CD4-positive, alpha-beta T cell treated with Interferon gamma for 1 hour (primary cell): Measurements from ENCODE around the gene FAM53A.
"Not testable (repeated sequence)": the region's sequence is repeated elsewhere in the genome, so short reads cannot be mapped to it uniquely, and the experiment has no call there.

Experiments
- DNase-seq: peaks from one replicate; pipeline ENCODE4 v3.0.0-alpha.2; 2020

The FAM53A gene

DNA sequence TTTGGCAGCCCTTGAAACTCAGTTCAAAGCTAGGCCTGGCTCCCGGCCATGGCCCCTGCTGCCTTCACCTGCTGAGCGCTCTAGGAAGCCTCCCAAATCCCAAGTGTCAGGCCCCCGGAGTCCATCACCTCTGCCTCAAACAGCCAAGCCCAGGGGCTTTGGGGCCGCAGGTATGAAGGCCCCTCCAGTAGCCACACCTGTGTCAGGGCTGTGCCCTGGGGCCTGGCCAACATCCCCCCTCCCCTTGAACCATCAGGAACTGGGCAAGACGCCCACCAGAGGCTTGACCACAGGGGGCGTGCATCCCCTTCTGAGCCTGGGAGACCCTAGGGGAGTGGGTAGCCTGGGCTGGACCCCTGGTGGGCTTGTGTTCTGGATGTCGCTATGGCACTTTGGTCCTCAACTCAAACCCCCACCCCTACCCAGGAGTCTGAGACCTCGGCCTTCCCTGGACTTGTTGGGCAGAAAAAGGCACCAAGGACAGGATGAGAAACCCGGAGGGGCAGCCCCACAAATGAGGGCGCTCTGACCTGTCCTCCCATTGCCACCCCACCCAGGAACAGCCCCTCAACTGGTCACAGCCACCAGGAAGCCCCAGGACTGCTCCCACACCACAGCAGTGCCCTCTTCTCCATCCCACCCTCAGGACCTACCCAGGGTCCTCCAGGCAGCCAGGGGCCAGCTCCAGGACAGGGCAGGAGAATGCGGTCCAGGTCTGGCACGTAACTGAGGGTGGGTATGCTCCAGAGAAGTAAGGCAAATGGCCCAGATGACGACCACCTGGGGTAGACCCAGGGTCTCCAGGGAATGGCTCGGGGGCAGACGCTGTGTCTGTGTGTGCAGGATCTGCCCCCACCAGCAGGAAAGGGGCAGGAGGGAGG lies 32.2 kb upstream of the FAM53A start:
- DNase-seq, result no peak

DNA sequence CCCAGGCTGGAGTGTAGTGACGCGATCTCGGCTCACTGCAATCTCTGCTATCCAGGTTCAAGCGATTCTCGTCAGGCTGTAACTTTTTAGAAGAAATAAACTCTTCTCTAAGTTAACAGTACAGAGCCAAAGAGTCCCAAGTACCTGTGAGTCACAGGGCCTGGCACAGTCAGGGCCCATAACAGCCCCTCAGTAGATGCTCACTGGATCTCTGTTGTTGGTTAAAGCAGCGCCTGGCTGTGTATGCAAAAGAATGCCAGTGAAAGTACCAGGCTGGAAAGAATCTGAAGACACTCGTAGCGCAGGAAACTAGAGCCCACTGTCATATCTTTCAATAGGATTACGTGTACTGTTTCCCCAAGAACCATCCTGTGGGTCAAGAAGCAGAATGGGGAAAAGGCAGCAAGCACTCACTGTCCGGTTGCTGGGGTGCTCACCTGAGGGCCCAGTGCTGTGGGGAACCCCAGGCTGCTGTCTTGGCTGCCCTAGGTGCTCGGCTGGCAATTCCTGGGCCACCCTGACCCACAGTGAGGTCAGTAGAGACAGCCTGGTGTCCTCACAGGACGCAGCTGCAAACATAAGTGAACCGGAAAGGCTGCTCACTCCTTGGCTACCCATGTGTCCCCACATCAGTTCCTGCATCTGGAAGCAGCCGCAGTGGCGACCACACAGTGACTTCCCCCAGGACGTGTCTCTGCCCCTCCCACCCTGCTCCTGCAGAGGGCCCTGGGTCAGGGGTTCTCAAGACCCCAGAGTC lies 31.1 kb upstream of the FAM53A start:
- DNase-seq, result peak; percentile 62

DNA sequence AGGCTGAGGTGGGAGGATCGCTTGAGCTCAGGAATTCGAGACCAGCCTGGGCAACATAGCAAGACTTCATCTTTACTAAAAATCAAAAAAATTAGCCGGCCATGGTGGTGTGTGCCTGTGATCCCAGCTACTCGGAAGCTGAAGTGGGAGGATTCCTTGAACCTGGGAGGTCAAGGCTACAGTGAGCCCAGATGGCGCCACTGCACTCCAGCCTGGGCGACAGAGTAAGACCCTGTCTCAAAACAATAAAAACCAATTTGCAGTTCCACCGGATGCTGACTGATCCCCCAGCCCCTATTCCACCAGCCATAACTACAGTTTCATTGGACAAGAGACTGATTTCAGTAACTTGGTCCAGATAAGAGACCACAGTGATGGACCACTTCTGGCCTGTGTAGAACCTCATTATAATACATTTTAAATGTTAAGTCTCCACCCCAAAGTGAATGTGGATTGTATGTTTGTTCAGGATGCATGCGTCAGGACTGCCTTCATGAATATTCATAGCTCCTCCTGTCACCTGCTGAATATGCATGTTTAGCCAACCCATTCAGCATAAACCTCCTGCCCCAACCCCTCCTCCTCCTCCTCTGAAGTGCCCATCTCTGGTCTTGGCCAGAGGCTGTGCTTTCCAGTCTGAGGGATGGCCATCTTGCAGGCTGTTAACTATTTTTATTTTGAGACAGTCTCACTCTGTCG lies 30.3 kb upstream of the FAM53A start:
- DNase-seq, result no peak

DNA sequence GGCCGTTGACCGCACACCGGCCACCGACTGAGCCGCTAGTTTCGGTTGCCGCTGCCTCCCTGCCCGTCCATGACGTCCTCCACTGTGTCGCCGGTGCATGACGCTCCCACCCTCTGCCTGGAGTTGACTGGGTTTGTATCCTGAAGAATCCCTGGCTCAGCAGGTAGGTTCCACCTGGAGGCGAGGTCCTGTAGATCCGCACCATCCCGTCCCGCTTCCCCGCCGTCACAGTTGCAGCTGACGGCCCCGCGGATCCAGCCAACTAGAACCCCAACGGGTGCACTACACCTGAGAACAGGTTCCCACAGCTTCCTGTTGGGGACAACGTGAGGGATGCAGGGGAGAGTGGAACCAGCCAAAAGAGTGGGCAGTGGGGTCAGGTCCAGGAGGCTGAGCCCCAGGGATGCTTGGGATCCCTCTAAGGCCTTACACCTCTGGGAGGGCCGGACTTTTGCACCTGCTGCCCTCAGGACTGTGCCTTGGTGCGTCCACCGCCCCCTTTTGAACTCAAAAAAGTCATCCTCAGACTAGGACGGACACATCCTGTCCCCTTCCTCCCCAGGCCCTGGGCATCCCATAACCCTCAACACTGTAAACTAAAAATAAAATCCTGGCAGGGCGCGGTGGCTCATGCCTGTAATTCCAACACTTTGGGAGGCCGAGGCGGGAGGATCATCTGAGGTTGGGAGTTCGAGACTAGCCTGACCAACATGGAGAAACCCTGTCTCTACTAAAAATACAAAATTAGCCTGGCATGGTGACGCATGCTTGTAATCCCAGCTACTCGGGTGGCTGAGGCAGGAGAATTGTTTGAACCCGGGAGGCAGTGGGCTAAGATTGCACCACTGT lies 29.1 kb upstream of the FAM53A start:
- DNase-seq, result no peak

DNA sequence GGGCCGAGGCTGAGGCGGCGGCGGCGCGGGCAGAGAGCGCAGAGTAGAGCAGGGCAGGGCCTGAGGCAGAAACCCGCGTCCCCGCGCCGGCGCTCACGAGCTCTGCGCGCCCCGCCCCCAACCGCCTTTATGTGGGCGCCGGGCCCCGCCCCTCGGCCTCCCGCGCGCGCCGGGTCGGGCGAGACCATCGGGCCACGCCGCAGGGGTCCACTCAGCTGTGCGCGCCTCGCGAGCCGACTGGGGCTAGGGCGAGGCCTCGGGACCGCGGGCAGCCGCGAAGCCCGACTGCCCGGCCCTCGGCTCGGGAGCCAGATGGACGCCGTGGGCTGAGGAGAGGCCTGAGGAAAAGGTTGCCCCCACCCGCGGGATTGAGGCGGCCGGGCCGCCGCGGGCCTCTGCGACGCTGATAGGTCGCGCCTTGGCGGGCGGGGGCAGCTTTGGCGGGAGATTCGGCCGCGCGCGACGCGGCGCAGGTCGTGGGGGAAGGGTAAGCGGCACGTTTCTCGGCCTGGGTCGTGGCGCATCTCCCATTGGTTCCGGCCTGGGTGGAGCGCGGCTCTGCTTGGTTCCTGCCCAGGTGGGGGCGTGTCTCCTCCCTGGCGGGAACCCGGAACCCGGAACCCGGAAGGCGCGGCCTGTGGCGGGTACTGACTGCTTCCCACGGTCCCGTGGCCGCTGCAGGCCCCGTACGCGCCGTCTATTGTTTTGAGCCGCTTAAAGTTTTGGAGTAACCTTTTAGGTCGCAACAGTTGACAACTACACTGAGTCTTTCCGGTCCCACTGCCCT lies 28.3 kb upstream of the FAM53A start, which contains the start of gene SLBP:
Gene SLBP (minus strand): TSS at position 104 of the 787 bp plus-strand sequence. CDS start 131 bp downstream, outside the sequence.
- peak; percentile 98 for DNase-seq

DNA sequence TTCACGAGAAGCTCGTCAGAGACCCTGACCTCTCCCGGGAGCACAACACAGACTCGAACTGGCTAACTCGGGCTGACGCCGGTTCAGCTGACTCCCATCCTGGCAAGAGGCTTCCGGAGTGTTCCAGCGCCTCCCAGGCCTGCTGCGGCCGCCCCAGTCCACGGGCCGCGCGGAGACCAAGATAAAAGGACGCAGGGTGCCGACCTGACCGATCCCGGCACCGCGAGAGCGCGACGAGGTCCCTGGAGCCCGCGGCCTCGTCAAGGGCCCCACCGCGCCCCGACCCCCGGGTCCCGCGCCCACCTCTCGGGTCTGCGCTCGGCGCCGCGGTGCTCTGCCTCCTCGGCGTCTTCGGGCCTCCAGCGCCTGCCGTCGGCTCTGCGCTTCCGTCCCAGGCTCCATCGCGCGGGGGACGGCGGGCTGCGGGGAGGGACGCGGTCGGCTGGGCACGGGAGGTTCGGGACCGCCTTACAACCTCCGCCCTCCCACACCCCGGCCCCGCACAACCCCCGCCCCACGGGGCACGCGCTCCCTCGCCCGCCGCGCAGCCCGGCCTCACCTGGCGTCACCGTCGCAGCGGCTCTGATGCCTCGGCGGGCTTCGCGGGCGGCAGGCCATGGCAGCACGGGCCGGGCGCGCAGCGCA lies 27.6 kb upstream of the FAM53A start:
- peak; percentile 27 for DNase-seq

DNA sequence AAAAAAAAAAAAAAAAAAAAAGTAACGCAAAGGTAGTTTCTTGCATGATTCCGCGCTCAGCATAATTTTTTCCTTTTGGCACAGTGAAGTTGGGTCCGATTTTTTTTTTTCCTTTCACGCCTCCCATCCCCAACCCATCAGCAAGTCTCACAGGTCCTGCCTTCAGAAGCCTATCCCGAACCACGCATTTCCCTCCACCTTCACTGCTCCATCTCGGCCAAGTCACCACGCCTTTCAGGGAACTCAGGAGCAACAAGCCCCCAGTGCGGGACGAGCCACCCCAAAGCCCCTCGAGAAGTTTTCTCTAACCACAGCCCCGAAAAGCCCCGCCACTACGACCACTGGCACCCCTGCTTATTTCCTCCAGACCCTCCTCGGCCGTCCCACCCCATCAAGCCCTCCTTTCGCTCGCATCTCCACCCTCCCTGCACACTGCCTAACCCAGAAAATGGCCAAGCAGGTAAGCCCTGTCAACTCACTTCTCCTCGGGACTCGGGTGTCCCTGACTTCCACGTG lies 27.0 kb upstream of the FAM53A start:
- no peak for DNase-seq

DNA sequence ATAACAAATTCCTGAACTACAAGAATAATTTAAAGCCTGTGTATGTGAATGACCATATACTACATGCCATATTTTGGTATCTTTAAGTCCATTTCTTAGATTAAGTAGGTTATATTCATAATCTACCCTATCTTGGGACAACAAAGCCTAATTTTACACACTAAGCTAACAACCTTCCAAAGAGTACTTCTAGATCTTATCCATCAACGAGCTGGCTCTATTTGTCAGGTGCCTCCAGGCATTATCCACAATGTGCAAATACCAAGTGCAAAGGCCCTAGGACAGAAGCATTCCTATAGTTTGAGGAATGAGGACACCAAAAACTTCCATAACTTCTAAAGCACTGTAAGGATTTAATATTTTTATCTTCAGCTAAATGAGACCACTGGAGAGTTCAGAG lies 24.5 kb upstream of the FAM53A start:
- no peak for DNase-seq

DNA sequence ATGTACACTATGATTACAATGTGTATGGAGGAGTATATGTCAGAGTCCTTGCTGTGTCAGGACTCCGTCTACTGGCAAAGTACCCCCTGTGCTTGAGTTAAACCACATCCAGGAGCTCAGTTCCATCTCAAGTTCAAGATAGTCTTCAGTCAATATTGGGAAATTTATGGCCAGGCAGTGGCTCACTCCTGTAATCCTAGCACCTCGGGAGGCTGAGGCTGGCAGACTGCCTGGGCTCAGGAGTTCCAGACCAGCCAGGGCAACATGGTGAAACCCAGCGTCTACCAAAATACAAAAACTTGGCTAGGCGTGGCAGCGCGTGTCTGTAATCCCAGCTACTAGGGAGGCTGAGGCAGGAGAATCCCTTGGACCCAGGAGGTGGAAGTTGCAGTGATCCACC lies 22.2 kb upstream of the FAM53A start:
- no peak for DNase-seq

DNA sequence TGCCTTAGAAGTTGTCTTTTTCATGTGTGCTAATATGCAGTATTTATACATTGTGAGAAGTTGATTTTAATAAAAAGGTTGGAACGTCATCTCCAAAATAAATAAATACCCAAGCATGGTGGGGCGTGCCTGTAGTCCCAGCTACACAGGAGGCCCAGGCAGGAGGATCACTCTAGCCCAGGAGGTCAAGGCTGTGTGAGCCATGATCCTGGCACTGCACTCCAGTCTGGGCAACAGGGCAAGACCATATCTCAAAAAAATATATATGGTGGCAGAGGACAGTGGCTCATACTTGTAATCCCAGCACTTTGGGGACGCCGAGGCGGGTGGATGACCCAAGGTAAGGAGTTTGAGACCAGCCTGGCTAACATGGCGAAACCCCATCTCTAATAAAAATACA lies 21.6 kb upstream of the FAM53A start:
- no peak for DNase-seq

DNA sequence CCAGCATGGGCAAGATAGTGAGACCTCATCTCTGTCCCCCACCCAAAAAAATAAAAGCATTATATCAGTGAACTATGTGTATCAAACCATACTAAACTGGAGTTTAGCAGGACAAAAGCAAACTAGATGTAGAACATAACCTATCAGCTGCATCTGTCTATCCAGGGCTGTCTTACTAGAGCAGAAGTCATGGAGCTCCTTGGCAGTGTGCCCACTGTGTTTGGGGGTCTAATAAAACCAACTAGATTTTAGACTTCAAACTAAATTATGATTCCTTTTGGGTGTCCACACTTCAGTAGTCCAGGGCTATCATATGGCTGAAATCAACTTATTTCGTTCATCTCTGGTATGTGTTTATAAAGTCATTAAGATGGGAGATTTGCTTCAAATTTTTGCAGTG lies 19.8 kb upstream of the FAM53A start:
- DNase-seq, result no peak

DNA sequence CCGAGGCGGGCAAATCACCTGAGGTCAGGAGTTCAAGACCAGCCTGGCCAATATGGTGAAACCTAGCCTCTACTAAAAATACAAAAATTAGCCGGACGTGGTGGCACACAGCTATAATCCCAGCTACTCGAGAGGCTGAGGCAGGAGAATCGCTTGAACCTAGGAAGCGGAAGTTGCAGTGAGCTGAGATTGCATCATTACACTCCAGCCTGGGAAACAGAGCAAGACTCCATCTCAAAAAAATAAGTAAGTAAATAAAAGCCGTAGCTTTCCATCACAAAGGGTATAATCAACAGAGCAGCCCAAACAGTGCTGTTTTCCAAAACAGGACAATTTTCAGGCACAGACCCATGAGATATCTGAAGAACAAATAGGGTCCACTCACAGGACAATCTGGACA lies 17.6 kb upstream of the FAM53A start:
- DNase-seq, result not testable (repeated sequence)

DNA sequence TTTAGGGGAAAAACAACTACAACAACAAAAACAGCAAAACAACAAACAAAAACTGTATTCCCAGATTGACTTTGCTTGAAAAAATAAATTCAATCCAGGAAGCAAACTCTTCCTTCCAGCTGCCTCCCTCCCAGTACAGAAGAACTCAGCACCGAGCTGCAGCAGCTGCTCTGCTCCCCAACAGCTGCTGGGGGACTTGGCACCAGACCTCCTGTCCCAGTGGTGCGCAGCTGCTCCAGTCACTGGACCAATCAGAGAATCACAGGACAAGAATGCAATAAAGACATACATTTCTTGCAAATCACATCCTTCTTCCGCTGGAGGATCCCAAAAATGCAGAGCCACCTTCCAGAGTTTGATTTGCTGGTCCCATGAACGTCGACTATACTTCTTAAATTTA lies 11.8 kb upstream of the FAM53A start:
- DNase-seq, result no peak

DNA sequence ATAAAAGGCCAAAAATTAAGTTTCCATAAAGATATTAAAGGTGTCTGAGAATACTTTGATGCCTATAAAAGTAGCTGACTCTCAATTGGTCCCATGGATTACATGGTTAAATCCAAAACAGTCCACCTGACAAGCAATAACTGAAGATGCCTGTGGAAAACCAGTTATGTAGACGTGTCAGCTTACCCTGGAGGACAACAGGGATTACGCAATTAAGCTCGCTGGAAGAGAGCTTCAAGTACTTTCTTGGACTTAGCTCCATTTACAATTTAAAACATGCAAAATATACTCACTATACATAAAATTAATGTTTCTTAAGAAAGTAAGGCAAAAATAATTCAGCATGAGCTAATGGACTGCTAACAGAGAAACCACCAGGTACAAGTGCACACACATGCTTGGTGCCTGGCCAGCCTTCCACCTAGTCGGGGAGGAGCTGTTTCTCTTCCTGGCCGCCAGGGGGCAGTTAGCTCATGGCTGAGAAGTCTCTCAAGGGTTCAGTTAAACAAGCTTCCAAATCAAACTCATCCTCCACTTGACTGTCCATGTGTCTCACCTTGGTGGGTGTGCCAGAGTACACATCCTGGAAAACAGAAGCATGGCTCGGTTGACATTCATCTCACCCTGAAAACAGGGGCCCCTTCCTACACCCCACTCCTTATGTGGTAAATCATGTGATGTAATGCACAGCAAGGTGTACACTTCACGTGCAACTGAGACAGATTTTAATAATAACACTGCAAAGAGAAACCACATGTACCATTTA lies 9.2 kb upstream of the FAM53A start:
- peak; percentile 79 for DNase-seq

DNA sequence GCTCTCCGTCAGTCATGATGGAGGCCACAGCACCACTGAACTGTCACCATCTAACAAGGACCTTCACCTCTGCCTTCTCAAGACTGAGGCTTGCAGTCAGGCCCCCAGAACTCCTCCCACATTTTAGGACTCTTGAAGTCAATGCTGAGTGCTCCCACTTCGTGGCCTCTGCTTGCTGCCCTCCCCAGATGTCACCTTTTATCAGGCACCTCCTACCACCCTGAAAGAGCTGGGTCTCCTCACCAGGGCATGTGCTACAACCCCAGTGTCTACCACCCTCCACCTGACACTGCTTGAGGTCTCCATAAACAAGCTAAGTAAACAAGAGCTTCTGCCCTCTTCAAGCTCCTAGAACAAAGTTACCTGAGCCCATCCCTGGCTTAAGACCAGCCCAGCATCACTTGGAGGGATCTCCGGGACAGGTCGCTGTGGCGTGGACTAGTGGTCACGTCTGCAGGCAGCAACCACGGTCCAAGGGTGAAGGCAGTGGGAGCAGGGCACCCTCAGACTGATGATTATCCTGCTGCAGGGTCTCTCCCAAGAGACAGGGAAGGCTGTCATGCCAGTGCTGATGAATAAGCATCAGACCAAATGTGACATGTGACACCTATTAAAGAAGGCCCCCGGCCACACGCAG lies 7.7 kb upstream of the FAM53A start:
- no peak for DNase-seq

DNA sequence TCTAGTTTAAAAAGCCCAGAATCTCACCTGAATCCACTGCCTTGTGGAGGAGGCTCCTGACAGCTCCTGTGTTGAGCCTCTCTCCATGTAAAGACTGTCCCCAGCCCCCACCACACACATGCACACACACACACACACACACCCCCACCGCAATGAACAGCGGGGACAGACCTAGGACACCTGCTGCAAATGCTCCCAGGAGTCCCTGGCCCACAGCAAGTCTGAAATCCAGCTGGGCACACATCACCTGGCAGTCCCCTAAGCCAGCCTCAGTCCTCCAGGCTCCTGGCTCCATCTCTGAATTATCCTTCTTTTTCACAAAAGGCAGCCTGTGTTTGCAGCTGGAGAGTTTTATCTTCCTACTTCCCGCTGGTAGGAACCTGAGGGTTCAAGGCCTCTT lies 6.6 kb upstream of the FAM53A start:
- no peak for DNase-seq

DNA sequence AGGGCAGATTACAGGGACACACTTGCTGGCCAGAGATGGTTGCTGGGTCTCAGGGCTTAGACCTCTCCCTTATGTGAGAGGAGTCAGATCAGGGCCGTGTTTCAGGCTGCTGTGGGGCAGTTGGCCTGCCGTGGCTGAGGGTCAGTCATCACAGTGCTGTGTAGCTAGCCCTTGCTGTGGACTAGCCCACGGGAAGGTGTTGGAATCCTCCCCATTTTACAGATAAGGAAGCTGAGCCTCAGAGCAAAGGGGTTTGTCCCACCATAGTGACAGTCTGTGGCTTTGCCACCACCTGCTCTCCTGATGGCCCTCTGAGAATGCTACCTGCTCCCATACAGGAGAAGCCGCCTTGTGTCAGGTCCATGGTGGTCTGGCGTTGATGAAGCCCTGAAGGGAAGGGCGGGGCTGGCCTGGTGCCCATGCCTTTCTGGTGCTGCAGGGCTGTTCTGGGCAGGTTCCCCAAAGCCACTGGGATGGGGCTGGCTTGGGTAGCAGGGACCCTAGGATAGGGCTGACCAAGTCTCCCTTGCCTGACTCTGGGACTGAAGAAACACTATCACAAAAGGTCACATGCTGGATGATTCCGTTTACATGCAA lies 2.4 kb upstream of the FAM53A start:
- DNase-seq, result no peak

DNA sequence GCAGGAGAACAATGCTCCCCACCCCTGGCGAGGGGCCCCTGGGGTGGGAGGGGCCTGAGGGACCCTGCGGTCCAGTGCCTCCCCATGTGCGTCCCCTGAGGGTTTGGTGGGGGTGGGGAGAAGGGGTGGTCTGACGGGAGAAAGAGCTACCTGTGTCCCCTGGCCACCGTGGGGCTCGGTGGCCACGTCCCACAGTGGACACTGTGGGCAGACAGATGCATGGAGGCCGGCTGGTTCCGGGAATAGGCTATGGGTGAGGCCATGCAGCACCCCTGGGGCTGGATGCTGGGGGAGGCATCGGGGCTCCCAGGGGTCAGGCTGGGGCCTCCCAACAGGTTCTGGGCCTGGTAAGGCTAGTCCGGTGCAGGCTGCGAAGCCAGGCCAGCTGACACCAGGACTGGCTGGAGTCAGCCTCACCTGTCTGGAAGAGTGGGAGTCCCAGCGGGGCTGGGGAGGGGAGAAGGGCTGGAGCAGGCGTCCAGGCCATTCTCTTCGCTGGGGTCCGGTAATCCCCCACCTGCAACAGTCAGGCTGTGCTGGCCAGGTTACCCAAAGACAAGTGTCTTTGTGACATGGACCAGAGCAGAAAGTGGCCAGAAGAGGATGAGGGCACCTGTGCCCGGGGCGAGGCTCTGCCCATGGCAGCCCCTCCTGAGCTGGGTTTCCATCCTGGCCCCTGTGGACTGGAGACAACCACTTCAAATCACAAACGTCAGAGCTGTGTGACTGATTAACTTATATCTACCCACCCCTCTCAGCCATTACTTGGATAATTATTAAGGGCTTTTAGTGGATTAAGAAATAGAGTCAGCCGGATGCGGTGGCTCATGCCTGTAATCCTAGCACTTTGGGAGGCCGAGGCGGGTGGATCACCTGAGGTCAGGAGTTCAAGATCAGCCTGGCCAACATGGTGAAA lies 1.4 kb upstream of the FAM53A start:
- DNase-seq, result no peak
